LNCaP clone FGC (cell line): Measurements from ENCODE around the gene MAP6.
A peak's percentile ranks its signal among the peaks of the same experiment; 100 is the strongest.

ENCODE experiments used
- DNase-seq: peaks from one replicate; pipeline ENCODE4 v3.0.0-alpha.2; 2011; ENCODE audit warnings: low read depth
- H3K4me3 ChIP-seq: 2 replicates; pipeline ENCODE4 v1.5.1; 2011; ENCODE audit warnings: mild to moderate bottlenecking, low read depth, low read length, control low read depth
- TF ChIP-seq, protein P1 (sequence below): IDR thresholded peaks from 2 replicates; pipeline ENCODE4 v1.5.1; 2012; ENCODE audit warnings: mild to moderate bottlenecking; ENCODE audit not compliant: control insufficient read depth, insufficient read depth; ENCODE audit errors: extremely low read depth

MAP6 gene

DNA sequence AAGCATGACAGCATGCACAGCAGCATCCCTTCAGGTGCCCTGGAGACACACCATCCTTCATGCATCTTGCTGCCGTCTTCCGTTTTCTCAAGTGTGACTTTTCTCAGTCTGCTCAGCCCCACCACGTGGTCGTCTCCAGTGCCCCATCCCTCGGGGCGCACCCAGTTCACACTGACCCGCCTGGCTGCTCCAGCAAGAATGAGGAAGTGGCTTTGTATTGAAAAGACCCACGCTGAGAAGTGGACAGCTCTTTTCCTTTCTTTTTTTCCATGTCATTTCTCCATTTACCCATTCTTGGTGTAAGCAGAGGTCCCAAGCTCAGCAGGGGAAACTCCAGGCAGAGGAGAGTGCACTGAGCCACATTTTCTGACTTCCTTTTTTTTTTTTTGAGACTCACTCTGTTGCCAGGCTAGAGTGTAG is 92.3 kb downstream of the MAP6 start:
- TF ChIP-seq, protein P1, sequence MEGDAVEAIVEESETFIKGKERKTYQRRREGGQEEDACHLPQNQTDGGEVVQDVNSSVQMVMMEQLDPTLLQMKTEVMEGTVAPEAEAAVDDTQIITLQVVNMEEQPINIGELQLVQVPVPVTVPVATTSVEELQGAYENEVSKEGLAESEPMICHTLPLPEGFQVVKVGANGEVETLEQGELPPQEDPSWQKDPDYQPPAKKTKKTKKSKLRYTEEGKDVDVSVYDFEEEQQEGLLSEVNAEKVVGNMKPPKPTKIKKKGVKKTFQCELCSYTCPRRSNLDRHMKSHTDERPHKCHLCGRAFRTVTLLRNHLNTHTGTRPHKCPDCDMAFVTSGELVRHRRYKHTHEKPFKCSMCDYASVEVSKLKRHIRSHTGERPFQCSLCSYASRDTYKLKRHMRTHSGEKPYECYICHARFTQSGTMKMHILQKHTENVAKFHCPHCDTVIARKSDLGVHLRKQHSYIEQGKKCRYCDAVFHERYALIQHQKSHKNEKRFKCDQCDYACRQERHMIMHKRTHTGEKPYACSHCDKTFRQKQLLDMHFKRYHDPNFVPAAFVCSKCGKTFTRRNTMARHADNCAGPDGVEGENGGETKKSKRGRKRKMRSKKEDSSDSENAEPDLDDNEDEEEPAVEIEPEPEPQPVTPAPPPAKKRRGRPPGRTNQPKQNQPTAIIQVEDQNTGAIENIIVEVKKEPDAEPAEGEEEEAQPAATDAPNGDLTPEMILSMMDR, result no peak
- H3K4me3 ChIP-seq, result no peak overlapping the region
- no peak for DNase-seq

DNA sequence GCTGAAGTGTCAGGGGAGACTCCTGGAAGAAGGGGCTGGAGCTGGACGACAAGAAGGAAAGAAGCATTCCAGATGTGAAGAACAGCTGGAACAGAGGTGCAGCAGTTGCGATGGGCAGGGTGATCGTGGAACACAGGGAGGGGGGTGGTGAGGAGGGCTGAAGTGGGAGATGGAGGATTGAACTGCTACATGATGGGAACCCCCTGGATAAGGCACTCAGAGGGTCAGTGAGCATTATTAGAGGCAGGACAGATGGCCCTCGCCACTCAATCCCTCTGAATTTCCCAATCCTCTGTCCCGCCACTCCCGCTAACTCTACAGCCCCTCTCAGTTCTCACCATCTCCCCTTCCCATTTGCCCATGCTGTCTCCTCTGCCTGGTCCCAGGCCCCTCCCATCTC is 92.8 kb downstream of the MAP6 start:
- H3K4me3 ChIP-seq, result no peak overlapping the region
- TF ChIP-seq, protein P1, result no peak
- DNase-seq, result no peak

DNA sequence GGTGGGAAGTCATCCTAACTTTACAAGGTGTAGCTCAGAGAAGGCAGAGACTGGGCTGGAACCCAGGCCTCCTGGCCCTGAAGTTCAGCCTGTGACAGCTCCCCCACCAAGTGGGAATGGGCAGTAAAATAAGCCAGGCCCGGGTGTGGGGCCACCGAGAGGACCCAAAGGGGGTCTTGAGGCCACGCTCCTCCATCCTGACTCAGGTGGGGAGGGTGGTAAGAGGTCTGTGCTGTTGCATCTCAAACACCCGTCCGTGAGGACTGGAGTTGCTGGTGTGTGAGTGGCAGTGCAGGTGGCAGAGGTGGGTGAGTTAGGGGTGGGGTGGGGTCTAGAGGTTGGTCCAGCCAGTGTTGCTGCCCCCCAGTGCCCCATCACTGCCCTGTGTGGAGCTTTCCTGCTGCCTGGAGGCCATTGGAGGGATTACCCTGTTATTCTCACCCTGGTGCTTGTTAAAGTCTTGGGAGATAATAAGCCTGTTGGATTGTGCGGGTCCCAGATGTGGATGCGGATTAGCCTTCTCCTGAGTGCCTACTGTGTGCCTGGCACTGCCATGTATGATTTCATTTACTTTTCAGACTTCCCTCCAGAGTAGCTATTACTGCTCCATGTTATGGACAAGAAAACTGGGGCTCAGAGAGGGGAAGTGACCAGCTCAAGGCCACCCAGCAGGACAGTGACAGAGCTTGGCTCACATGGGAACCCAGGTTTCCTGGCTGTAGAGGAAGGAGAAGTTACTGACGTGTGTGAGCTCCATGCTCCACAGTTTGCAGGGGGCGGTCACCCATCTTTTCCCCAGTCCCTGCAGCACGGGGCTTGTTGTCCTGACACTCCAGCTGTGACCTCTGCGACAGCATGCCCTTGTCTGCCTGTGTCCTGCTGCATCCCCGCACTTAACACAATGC is 93.9 kb downstream of the MAP6 start:
- TF ChIP-seq, protein P1, result no peak
- no peak for DNase-seq

DNA sequence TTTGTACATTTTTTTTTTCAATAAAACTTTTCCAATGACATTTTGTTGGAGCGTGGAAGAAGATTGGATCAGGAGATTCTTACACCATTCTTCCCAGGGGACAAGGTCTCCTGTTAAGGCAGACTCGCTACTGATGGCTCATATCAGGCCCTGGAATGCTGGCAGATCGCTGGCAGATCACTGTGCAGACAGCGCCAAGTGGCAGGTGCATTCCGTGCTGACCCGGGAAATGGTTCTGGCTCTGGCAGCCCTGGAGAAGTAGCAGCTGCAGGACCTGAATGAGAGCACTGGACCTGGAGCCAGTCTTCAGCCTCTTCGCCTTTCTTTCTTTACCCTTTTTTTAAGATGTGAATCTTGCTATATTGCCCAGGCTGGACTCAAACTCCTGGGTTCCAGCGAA is 96.1 kb downstream of the MAP6 start:
- H3K4me3 ChIP-seq, result no peak overlapping the region
- TF ChIP-seq, protein P1, result no peak
- peak; percentile 36 for DNase-seq

More for the DNA sequence above, 93.9 kb downstream of the MAP6 start:
- H3K4me3 ChIP-seq, result no peak overlapping the region

DNA sequence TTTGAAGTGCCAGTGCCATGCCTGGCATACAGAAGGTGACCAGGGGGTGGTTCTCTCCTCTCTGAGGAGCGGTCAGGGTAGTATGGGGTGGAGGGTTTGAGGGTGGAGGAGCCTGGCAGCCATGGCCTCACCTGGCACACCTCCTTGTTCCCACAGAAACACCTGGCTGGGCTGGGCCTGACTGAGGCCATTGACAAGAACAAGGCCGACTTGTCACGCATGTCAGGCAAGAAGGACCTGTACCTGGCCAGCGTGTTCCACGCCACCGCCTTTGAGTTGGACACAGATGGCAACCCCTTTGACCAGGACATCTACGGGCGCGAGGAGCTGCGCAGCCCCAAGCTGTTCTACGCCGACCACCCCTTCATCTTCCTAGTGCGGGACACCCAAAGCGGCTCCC is 97.2 kb downstream of the MAP6 start:
- no peak overlapping the region for H3K4me3 ChIP-seq
- TF ChIP-seq, protein P1, result no peak
- DNase-seq, result no peak

DNA sequence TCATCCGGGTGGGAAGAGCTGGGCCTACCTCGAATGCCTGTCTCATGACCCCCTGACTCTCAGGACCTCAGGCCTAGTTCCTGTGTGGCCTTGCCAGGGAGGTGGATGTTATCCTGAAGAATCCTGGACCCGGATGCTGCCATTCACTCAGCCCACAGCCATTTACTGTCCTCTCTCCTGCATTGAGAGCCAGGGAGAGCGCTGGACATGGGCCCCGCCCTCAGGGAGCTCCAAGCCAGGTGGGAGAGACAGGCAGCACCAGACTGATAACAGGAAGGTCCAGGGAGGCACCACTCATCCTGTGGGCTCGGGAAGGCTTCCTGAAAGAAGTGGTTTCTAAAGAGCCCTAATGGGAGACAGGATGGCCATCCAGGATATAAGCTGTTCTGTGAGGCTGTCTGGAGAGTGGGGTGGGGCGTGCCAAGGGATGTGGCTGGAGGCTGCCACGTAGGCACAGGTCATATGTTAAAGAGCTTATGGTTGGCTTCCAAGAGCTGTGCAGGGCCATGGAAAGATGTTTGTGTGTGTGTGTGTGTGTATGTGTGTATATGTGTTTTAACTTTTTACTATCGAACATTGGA is 98.2 kb downstream of the MAP6 start:
- no peak overlapping the region for H3K4me3 ChIP-seq
- TF ChIP-seq, protein P1, result no peak
- DNase-seq, result no peak
